A673 (cell line): Measurements from ENCODE around the gene CYBA.

Experiments used
- CTCF ChIP-seq: fragments of 300-800, 200-600 bp; sonication (generic); conservative IDR thresholded peaks from 2 replicates; pipeline ENCODE4 v1.5.1; 2017; ENCODE audit warnings: low read depth, mild to moderate bottlenecking, antibody characterized with exemption, low read length, moderate library complexity, mixed read lengths
- EZH2 ChIP-seq: fragments of 200-600 bp; sonication (generic); IDR thresholded peaks from 2 replicates; pipeline ENCODE4 v1.6.1; 2017; ENCODE audit warnings: borderline replicate concordance, low read depth, mild to moderate bottlenecking, mixed read lengths, antibody characterized with exemption, low read length; ENCODE audit not compliant: poor library complexity, severe bottlenecking

- TF ChIP-seq CTCF (no peak), EZH2 (no peak)
These were observed 27.5 kb upstream of the CYBA start for GRCh38 chr16:88678224-88678979.
